ENCODE data around the gene ZNF263. TPM values are rescaled to one million over a fixed set of nuclear protein-coding genes. Genes with fewer than 3 reads are reported as not detected.

ZNF263 gene
- total and polyA plus RNA-seq, 10 of the 15 experiments (the other 5 are each of a cell fraction or from before 2014, with no cell fraction given), result 4.7 to 45.6 (median 24.5) TPM

- BruUV-seq (replicated peaks), result TSS peak; percentile 64
- H3K79me2 ChIP-seq (ENCODE audit: control insufficient read depth, insufficient read depth, low read length), result peaks cover 2% of the 10 kb centered on the region
- H2AFZ ChIP-seq (ENCODE audit: control insufficient read depth, low read depth, low read length), result peak within 1 kb of the TSS; percentile 97
- peaks cover 6% of the 10 kb centered on the region; the same call in 1 of the 2 replicates for H3K4me1 ChIP-seq (ENCODE audit: control insufficient read depth, insufficient read depth, low read length)
- ChIA-PET SMC1A (ENCODE audit: uncharacterized antibody, unreplicated experiment) (interaction anchor here (1.0 kb wide), 1 partner anchor 104 kb away, joined by 3 read pairs; no protein-coding TSS in a partner anchor), RAD21 (ENCODE audit: unreplicated experiment) (interaction anchor here (0.7 to 1.1 kb wide), 3 partner anchors 23 to 96 kb away, joined by 4 read pairs; partner anchors contain the start of genes ZNF174, ZNF263 and ZSCAN32), CTCF (interaction anchor here (0.9 to 1.9 kb wide), 4 partner anchors 23 to 176 kb away, joined by 3 to 6 read pairs (median 4); no protein-coding TSS in a partner anchor), POLR2A (interaction anchor here (0.5 to 2.7 kb wide), 7 partner anchors 22 to 205 kb away, joined by 3 to 9 read pairs (median 4); partner anchors contain the start of genes ZNF174, ZNF200, ZNF263 and ZSCAN32)
- peaks cover 45% of the 10 kb centered on the region for H3K9me3 ChIP-seq (replicated peaks; ENCODE audit: control insufficient read depth, insufficient read depth, low read length)
- ATAC-seq, result peak; percentile 99
- FAIRE-seq, result peak; percentile 41
- H3K4me2 ChIP-seq (ENCODE audit: control insufficient read depth, insufficient read depth), result peak within 1 kb of the TSS; percentile 91
- peak; percentile 45 for DNase-seq (ENCODE audit: low read depth, low spot score)
- H3K36me3 ChIP-seq (ENCODE audit: control insufficient read depth in 2 of 2, insufficient read depth in 2 of 2, low read length in 1 of 2), result peaks cover 0 to 6% of the 10 kb centered on the region in 2 experiments; a peak in 1 of 4 replicates
- no peaks in the 10 kb centered on the region for H4K20me1 ChIP-seq (ENCODE audit: control insufficient read depth, insufficient read depth)
- in situ Hi-C loops (cut with MboI) (no loop called here), intact Hi-C loops (cut with micrococcal nuclease; ENCODE audit: unreplicated experiment) (loop anchor here (1.0 kb wide), 1 partner anchor 41 kb away; no protein-coding TSS in a partner anchor)
- H3K27ac ChIP-seq (ENCODE audit: control insufficient read depth, insufficient read depth), result peak within 1 kb of the TSS; percentile 90
- H3K9ac ChIP-seq (ENCODE audit: control insufficient read depth, insufficient read depth, low read length), result peak within 1 kb of the TSS; percentile 76
- no peaks in the 10 kb centered on the region for H3K27me3 ChIP-seq (replicated peaks in 1 of 2; ENCODE audit: control insufficient read depth in 2 of 2, insufficient read depth in 2 of 2, low read length in 1 of 2)
- 5% methylated on average over 87 of the region's 103 CpGs for WGBS (ENCODE audit: insufficient coverage, insufficient replicate concordance, low lambda C conversion rate, missing lambda C conversion rate)
- peak within 1 kb of the TSS; percentile 79 for H3K4me3 ChIP-seq
- no peak for TF ChIP-seq NRF1 (conservative IDR thresholded peaks at IDR 0.05; ENCODE audit: low read depth, low read length)
- TF ChIP-seq, protein P1, sequence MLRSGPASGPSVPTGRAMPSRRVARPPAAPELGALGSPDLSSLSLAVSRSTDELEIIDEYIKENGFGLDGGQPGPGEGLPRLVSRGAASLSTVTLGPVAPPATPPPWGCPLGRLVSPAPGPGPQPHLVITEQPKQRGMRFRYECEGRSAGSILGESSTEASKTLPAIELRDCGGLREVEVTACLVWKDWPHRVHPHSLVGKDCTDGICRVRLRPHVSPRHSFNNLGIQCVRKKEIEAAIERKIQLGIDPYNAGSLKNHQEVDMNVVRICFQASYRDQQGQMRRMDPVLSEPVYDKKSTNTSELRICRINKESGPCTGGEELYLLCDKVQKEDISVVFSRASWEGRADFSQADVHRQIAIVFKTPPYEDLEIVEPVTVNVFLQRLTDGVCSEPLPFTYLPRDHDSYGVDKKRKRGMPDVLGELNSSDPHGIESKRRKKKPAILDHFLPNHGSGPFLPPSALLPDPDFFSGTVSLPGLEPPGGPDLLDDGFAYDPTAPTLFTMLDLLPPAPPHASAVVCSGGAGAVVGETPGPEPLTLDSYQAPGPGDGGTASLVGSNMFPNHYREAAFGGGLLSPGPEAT (IDR thresholded peaks at IDR 0.05; ENCODE audit: low read depth), result peak; percentile 80; the same call in 1 of the 2 replicates
- no peak for TF ChIP-seq ZSCAN29 (IDR thresholded peaks at IDR 0.05)
- 0 out of 2 replicates have a peak, but pooled peaks have one; percentile 17 for TF ChIP-seq TCF3 (IDR thresholded peaks at IDR 0.05; ENCODE audit: borderline replicate concordance, insufficient read depth, low read depth, low read length)
- peak in 1 of 2 experiments; percentile 55; a peak in 1 of 4 replicates for TF ChIP-seq ETV6 (conservative IDR thresholded peaks at IDR 0.05 in 1 of 2, IDR thresholded peaks at IDR 0.05 in 1 of 2; ENCODE audit: borderline replicate concordance in 1 of 2, low read depth in 1 of 2)
- no peak for TF ChIP-seq ESRRA (IDR thresholded peaks at IDR 0.05; ENCODE audit: low read length)
- TF ChIP-seq STAT3 (IDR thresholded peaks at IDR 0.05; ENCODE audit: low read depth, low read length), result no peak
- TF ChIP-seq ELK1 (IDR thresholded peaks at IDR 0.05; ENCODE audit: low read depth, low read length), result peak; percentile 83
- no peak for TF ChIP-seq KAT2A (conservative IDR thresholded peaks at IDR 0.05; ENCODE audit: control insufficient read depth, low read depth, low read length)
- no peak for TF ChIP-seq WRNIP1 (IDR thresholded peaks at IDR 0.05; ENCODE audit: borderline replicate concordance, low read depth, low read length)
- TF ChIP-seq REST (IDR thresholded peaks at IDR 0.05; ENCODE audit: low read depth, low read length), result 0 out of 2 replicates have a peak, but pooled peaks have one; percentile 11
- peak; percentile 88 for TF ChIP-seq CREB1 (IDR thresholded peaks at IDR 0.05; ENCODE audit: low read depth)
- TF ChIP-seq MEF2B (IDR thresholded peaks at IDR 0.05; ENCODE audit: partially characterized antibody, poor library complexity, severe bottlenecking), result peak; percentile 26
- no peak for TF ChIP-seq NR2C2 (IDR thresholded peaks at IDR 0.05; ENCODE audit: borderline replicate concordance, control insufficient read depth, insufficient read length, low read depth)
Observed at GRCh38 chr16:3305109-3306068, 22.1 kb downstream of the ZNF263 start, which contains the start of the genes TIGD7 and ZNF75A. TSS of gene TIGD7 (minus strand) at chr16:3305430. CDS start at chr16:3300614, 4,816 bp downstream. TSS of gene ZNF75A (plus strand) at chr16:3305497. CDS start at chr16:3308429, 2,932 bp downstream.
